HepG2 (cell line): ENCODE measurements around the gene CTAGE9. TPM values are rescaled to one million over a fixed set of nuclear protein-coding genes. Genes with fewer than 3 reads are reported as not detected.

Source experiments
- ATAC-seq: fragments of 200-7000 bp; cut with Tn5 transposase; 3 replicates; pipeline ENCODE4 v1.9.1; 2020; ENCODE audit warnings: mild to moderate bottlenecking, moderate library complexity
- BruUV-seq: library from RNA; stranded (reverse); fragments of 400-500 nt; replicated peaks from 2 replicates; lab custom pipeline; 2021; lab: Mats Ljungman, UMichigan
- CTCF ChIA-PET: fragments of 300-600 bp; formaldehyde crosslinking; extraction: SDS; loops from one replicate; lab custom pipeline; 2021; ENCODE audit warnings: low total read pairs, inconsistent platforms, low intra/inter-chr PET ratio; lab: Yijun Ruan, JAX
- POLR2A ChIA-PET: fragments of 350-600 bp; sonication (Branson Sonifier 250); formaldehyde crosslinking; loops from one replicate; lab custom pipeline; 2020; ENCODE audit warnings: antibody characterized with exemption, inconsistent platforms; lab: Yijun Ruan, JAX
- DNase-seq: peaks from one replicate; pipeline ENCODE4 v3.0.0-alpha.2; 2015; ENCODE audit warnings: low spot score
- FAIRE-seq: peaks from 3 replicates; lab custom pipeline; 2011; peaks lifted over from hg19 to GRCh38; lab: Jason Lieb, UNC
- H2AFZ ChIP-seq: one replicate; pipeline ENCODE4 v1.6.1; 2011; ENCODE audit warnings: low read length, inconsistent platforms
- H3K27ac ChIP-seq: fragments of 300-600 bp; 3 replicates; pipeline ENCODE4 v1.8.0; 2011; ENCODE audit warnings: mixed run types, mild to moderate bottlenecking, mixed read lengths, low read length, inconsistent platforms; ENCODE audit not compliant: insufficient read depth; ENCODE audit errors: extremely low read length
- H3K27me3 ChIP-seq, 2 experiments: fragments of 200-600 bp in 1 of 2; 2 replicates in 1 of 2; 3 replicates in 1 of 2; pipeline versions ENCODE4 v1.6.0 to v1.8.0; 2011; ENCODE audit warnings: low read length in 2 of 2, mild to moderate bottlenecking in 2 of 2, moderate library complexity in 2 of 2, inconsistent platforms in 1 of 2; ENCODE audit not compliant: insufficient read depth in 2 of 2, control insufficient read depth in 1 of 2
- H3K36me3 ChIP-seq, 2 experiments: fragments of 200-600 bp in 1 of 2; replicated peaks in 1 of 2; 2 replicates in 1 of 2; 3 replicates in 1 of 2; pipeline versions ENCODE4 v1.5.1 to v1.8.0; 2011; ENCODE audit warnings: low read length in 2 of 2, inconsistent platforms in 1 of 2; ENCODE audit not compliant: insufficient read depth in 2 of 2, control insufficient read depth in 1 of 2
- H3K4me1 ChIP-seq: 2 replicates; pipeline ENCODE4 v1.5.1; 2012; ENCODE audit warnings: low read length, inconsistent platforms; ENCODE audit not compliant: insufficient read depth
- H3K4me2 ChIP-seq: 2 replicates; pipeline ENCODE4 v1.6.0; 2011; ENCODE audit warnings: low read depth, low read length, inconsistent platforms
- H3K4me3 ChIP-seq, 3 experiments: fragments of 200-600 bp in 1 of 3; sonication (generic), shearing (Covaris generic) in 1 of 3; replicated peaks in 1 of 3; 2 replicates each; pipeline ENCODE4 v1.5.1; 2011 to 2016; ENCODE audit warnings: low read length in 3 of 3, inconsistent platforms in 2 of 3, low read depth in 2 of 3, mild to moderate bottlenecking in 2 of 3, control low read depth in 1 of 3, mixed read lengths in 1 of 3; ENCODE audit not compliant: insufficient read depth in 1 of 3
- H3K79me2 ChIP-seq: one replicate; pipeline ENCODE4 v1.6.1; 2011; ENCODE audit warnings: low read length, inconsistent platforms; ENCODE audit not compliant: insufficient read depth
- H3K9ac ChIP-seq: 2 replicates; pipeline ENCODE4 v1.6.0; 2011; ENCODE audit warnings: mild to moderate bottlenecking, low read depth, low read length, inconsistent platforms; ENCODE audit not compliant: insufficient read depth
- H3K9me3 ChIP-seq: 2 replicates; pipeline ENCODE4 v1.5.1; 2012; ENCODE audit warnings: mild to moderate bottlenecking, low read length
- H4K20me1 ChIP-seq: 2 replicates; pipeline ENCODE4 v1.6.0; 2011; ENCODE audit warnings: inconsistent platforms, mild to moderate bottlenecking, low read length, moderate library complexity; ENCODE audit not compliant: insufficient read depth
- HOXA7 ChIP-seq: sonication (generic); formaldehyde crosslinking; IDR thresholded peaks from 2 replicates; pipeline ENCODE4 v1.8.1; 2022; ENCODE audit warnings: mild to moderate bottlenecking, missing genetic modification reagents, moderate library complexity
- NBN ChIP-seq: fragments of 450-650 bp; conservative IDR thresholded peaks from 2 replicates; pipeline ENCODE4 v1.6.1; 2017
- TAF1 ChIP-seq: sonication (generic); formaldehyde crosslinking; IDR thresholded peaks from 2 replicates; pipeline ENCODE4 v1.4.0; 2020; ENCODE audit warnings: missing genetic modification reagents
- ZFAT ChIP-seq: sonication (generic); formaldehyde crosslinking; conservative IDR thresholded peaks from 2 replicates; pipeline ENCODE4 v1.8.1; 2023; ENCODE audit warnings: missing genetic modification reagents, inconsistent platforms
- ZFX ChIP-seq: sonication (generic); formaldehyde crosslinking; IDR thresholded peaks from 2 replicates; pipeline ENCODE4 v1.4.0; 2020; ENCODE audit warnings: mild to moderate bottlenecking, low read depth, missing genetic modification reagents, moderate library complexity
- ZNF224 ChIP-seq: sonication (generic); formaldehyde crosslinking; IDR thresholded peaks from 2 replicates; pipeline ENCODE4 v1.5.0; 2020; ENCODE audit warnings: mild to moderate bottlenecking, missing genetic modification reagents
- ZNF24 ChIP-seq: fragments of 450-650 bp; IDR thresholded peaks from 2 replicates; pipeline ENCODE4 v1.6.1; 2017; ENCODE audit warnings: antibody characterized with exemption, mild to moderate bottlenecking
- ZNF317 ChIP-seq: sonication (generic); formaldehyde crosslinking; IDR thresholded peaks from 2 replicates; pipeline ENCODE4 v1.5.0; 2020; ENCODE audit warnings: mild to moderate bottlenecking, missing genetic modification reagents
- ZNF44 ChIP-seq: sonication (generic); formaldehyde crosslinking; IDR thresholded peaks from 2 replicates; pipeline ENCODE4 v1.5.1; 2020; ENCODE audit warnings: mild to moderate bottlenecking, missing genetic modification reagents
- ZNF451 ChIP-seq: sonication (generic); formaldehyde crosslinking; IDR thresholded peaks from 2 replicates; pipeline ENCODE4 v1.5.0; 2020; ENCODE audit warnings: mild to moderate bottlenecking, missing genetic modification reagents
- WGBS: methylation state at CpG from one replicate; pipeline ENCODE4 v1.1.6; 2017; ENCODE audit warnings: low lambda C conversion rate; 5-methylcytosine and 5-hydroxymethylcytosine counted together
- in situ Hi-C: cut with HindIII; loops from 2 replicates; pipeline ENCODE4 v1.10.0; 2017; ENCODE audit warnings: low pct_unique_long_range_greater_than_20kb; ENCODE audit not compliant: extremely low pct_ligation_motif_present
- intact Hi-C: fragments of 100-400 bp; cut with micrococcal nuclease; formaldehyde crosslinking; loops from one replicate; pipeline ENCODE4 v1.10.0; 2022; ENCODE audit not compliant: unreplicated experiment
- polyA plus RNA-seq, 8 experiments: library from polyadenylated mRNA; depleted of rRNA in 3 of 8; stranded (reverse) in 7 of 8; unstranded in 1 of 8; fragments of >200 nt; fragmentation: Illumina TruSeq in 4 of 8; extraction: Trizol in 4 of 8; gene quantifications; 2 replicates each; pipeline versions ENCODE4 v1.2.1 to v1.2.3, GENCODE V29; 2011 to 2016; ENCODE audit warnings: low read depth in 4 of 8, missing spikeins in 1 of 8, mixed read lengths in 1 of 8; ENCODE audit not compliant: insufficient read depth in 1 of 8
- total RNA-seq, 5 experiments: library from RNA; depleted of rRNA; stranded (reverse); fragments of >200 nt; fragmentation: Illumina TruSeq; extraction: Trizol; gene quantifications; 2 replicates each; pipeline ENCODE4 v1.2.3, GENCODE V29; 2016; ENCODE audit warnings: low read depth in 1 of 5

The CTAGE9 gene
- total and polyA plus RNA-seq, 2 of the 13 experiments (the other 11 are each of a cell fraction or from before 2014, with no cell fraction given): not detected

- H3K27me3 ChIP-seq: no peaks in the 10 kb centered on the region
- no TSS peak for BruUV-seq
- no peaks in the 10 kb centered on the region for H3K4me1 ChIP-seq
- POLR2A ChIA-PET: no interaction called here
- WGBS: 90% methylated on average over 2 of the region's 2 CpGs
- ATAC-seq: no peak
- no peak for TF ChIP-seq NBN
- TF ChIP-seq ZFX (CRISPR knock-in tag): no peak
- TF ChIP-seq ZNF317 (CRISPR knock-in tag): peak; percentile 76
- FAIRE-seq: no peak
- no peak overlapping the region for H3K9ac ChIP-seq
- in situ Hi-C loops: loop anchor here (25.0 kb wide), 1 partner anchor 531 kb away; no protein-coding TSS in a partner anchor
- no peaks in the 10 kb centered on the region for H3K9me3 ChIP-seq
- no peak overlapping the region for H3K27ac ChIP-seq
- CTCF ChIA-PET: no interaction called here
- H3K79me2 ChIP-seq: no peaks in the 10 kb centered on the region
- H3K36me3 ChIP-seq: peaks cover 20 to 77% of the 10 kb centered on the region in 2 experiments
- no peaks in the 10 kb centered on the region for H4K20me1 ChIP-seq
- intact Hi-C loops: no loop called here
- H3K4me3 ChIP-seq: no peak overlapping the region
- DNase-seq: no peak
- H3K4me2 ChIP-seq: no peak overlapping the region
- no peak overlapping the region for H2AFZ ChIP-seq
Measured at GRCh38 chr6:131680868-131681267, 29.9 kb downstream of the CTAGE9 start.

- in situ Hi-C loops: loop anchor here (25.0 kb wide), 1 partner anchor 534 kb away; no protein-coding TSS in a partner anchor
- H3K9me3 ChIP-seq: no peaks in the 10 kb centered on the region
- no peak for FAIRE-seq
Measured at GRCh38 chr6:131678442-131678841, 32.4 kb downstream of the CTAGE9 start.

More at GRCh38 chr6:131678442-131678841, 32.4 kb downstream of the CTAGE9 start:
- no peak for TF ChIP-seq TAF1 (CRISPR knock-in tag)
- no peak for TF ChIP-seq ZNF224 (CRISPR knock-in tag)
- TF ChIP-seq ZNF44 (CRISPR knock-in tag): no peak
- no peak for TF ChIP-seq ZNF451 (CRISPR knock-in tag)
- TF ChIP-seq HOXA7 (CRISPR knock-in tag): no peak
- TF ChIP-seq ZFAT (CRISPR knock-in tag): no peak
- no peak for TF ChIP-seq ZNF24
- 97% methylated on average over 5 of the region's 5 CpGs for WGBS
- H3K4me3 ChIP-seq: no peak overlapping the region
- ATAC-seq (no peak), DNase-seq (no peak)
- no peaks in the 10 kb centered on the region for H3K4me1 ChIP-seq
- H3K79me2 ChIP-seq: no peaks in the 10 kb centered on the region
- H3K4me2 ChIP-seq: no peak overlapping the region
- H3K27me3 ChIP-seq: no peaks in the 10 kb centered on the region
- no peaks in the 10 kb centered on the region for H4K20me1 ChIP-seq
- no TSS peak for BruUV-seq
- H2AFZ ChIP-seq: no peak overlapping the region
- ChIA-PET POLR2A (no interaction called here), CTCF (no interaction called here)
- H3K9ac ChIP-seq: no peak overlapping the region
- peaks cover 17 to 74% of the 10 kb centered on the region in 2 experiments for H3K36me3 ChIP-seq
- intact Hi-C loops: no loop called here
- no peak overlapping the region for H3K27ac ChIP-seq
